ENCODE measurements around the gene ERVFRD-1.

DNA sequence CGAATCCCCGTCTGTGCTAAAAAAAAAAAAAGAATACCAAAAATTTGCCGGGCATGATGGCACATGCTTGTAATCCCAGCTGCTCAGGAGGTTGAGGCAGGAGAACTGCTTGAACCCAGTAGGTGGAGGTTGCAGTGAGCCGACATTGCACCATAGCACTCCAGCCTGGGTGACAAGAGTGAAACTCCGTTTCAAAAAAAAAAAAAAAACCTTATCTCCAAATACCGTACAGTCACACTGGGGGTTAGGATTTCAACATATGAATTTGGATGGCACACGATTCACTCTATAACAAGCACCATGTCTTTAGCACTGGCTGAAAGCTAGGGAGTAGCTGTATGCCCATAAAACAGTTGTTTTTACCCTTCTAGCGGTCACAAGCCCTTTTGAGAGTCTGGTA is 14.0 kb downstream of the ERVFRD-1 start:
- TF ChIP-seq, protein P1, sequence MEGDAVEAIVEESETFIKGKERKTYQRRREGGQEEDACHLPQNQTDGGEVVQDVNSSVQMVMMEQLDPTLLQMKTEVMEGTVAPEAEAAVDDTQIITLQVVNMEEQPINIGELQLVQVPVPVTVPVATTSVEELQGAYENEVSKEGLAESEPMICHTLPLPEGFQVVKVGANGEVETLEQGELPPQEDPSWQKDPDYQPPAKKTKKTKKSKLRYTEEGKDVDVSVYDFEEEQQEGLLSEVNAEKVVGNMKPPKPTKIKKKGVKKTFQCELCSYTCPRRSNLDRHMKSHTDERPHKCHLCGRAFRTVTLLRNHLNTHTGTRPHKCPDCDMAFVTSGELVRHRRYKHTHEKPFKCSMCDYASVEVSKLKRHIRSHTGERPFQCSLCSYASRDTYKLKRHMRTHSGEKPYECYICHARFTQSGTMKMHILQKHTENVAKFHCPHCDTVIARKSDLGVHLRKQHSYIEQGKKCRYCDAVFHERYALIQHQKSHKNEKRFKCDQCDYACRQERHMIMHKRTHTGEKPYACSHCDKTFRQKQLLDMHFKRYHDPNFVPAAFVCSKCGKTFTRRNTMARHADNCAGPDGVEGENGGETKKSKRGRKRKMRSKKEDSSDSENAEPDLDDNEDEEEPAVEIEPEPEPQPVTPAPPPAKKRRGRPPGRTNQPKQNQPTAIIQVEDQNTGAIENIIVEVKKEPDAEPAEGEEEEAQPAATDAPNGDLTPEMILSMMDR (IDR thresholded peaks at IDR 0.05): no peak
- TF ChIP-seq POLR2AphosphoS5 (IDR thresholded peaks at IDR 0.05) (no peak), EP300 (IDR thresholded peaks at IDR 0.05) (no peak)

All from upper lobe of left lung (tissue), 4 donors.